Loucy (cell line): ENCODE measurements around the gene MAN2A2.

ENCODE experiments used
- H2AFZ ChIP-seq: fragments of 200-600 bp; sonication (generic); 2 replicates; pipeline ENCODE4 v1.6.0; 2016; ENCODE audit warnings: antibody characterized with exemption, mild to moderate bottlenecking, low read length, moderate library complexity
- H3F3A ChIP-seq: fragments of 200-600 bp; 2 replicates; pipeline ENCODE4 v1.6.0; 2016; ENCODE audit warnings: antibody characterized with exemption, low read depth, mild to moderate bottlenecking
- H3K27me3 ChIP-seq: fragments of 200-600 bp; sonication (generic); 2 replicates; pipeline ENCODE4 v1.6.1; 2014; ENCODE audit warnings: low read length, mild to moderate bottlenecking; ENCODE audit not compliant: insufficient read depth, poor library complexity, severe bottlenecking
- H3K36me3 ChIP-seq: fragments of 200-600 bp; sonication (generic); 2 replicates; pipeline ENCODE4 v1.6.1; 2016; ENCODE audit warnings: low read length; ENCODE audit not compliant: insufficient read depth
- H3K4me1 ChIP-seq: fragments of 200-600 bp; sonication (generic); 2 replicates; pipeline ENCODE4 v1.5.1; 2014; ENCODE audit warnings: low read length, mild to moderate bottlenecking; ENCODE audit not compliant: insufficient read depth, poor library complexity, severe bottlenecking
- H3K4me2 ChIP-seq: fragments of 200-600 bp; sonication (generic); 2 replicates; pipeline ENCODE4 v1.6.0; 2014; ENCODE audit warnings: antibody characterized with exemption, low read length, low read depth, mild to moderate bottlenecking; ENCODE audit not compliant: poor library complexity, severe bottlenecking
- H3K4me3 ChIP-seq: fragments of 200-600 bp; sonication (generic); 2 replicates; pipeline ENCODE4 v1.5.1; 2014; ENCODE audit warnings: low read length, mild to moderate bottlenecking, mixed read lengths; ENCODE audit not compliant: poor library complexity, severe bottlenecking
- H3K79me2 ChIP-seq: fragments of 200-600 bp; sonication (generic); 2 replicates; pipeline ENCODE4 v1.6.1; 2014; ENCODE audit warnings: low read length; ENCODE audit not compliant: insufficient read depth
- H3K9ac ChIP-seq: fragments of 200-600 bp; sonication (generic); 2 replicates; pipeline ENCODE4 v1.6.0; 2014; ENCODE audit warnings: mild to moderate bottlenecking, low read depth, low read length, moderate library complexity; ENCODE audit not compliant: poor library complexity, severe bottlenecking
- H3K9me2 ChIP-seq: fragments of 200-600 bp; sonication (generic); replicated peaks from 2 replicates; pipeline ENCODE4 v1.6.1; 2016; ENCODE audit warnings: low read depth, low read length, mixed read lengths
- H3K9me3 ChIP-seq: fragments of 200-600 bp; sonication (generic); 2 replicates; pipeline ENCODE4 v1.6.1; 2014; ENCODE audit warnings: mild to moderate bottlenecking, antibody characterized with exemption, low read length, low read depth; ENCODE audit not compliant: insufficient read depth
- H4K20me1 ChIP-seq: fragments of 200-600 bp; sonication (generic); 2 replicates; pipeline ENCODE4 v1.6.0; 2014; ENCODE audit warnings: antibody characterized with exemption, low read length, mild to moderate bottlenecking; ENCODE audit not compliant: insufficient read depth, poor library complexity, severe bottlenecking
- CTCF ChIP-seq: fragments of 200-600 bp; sonication (generic); conservative IDR thresholded peaks from 2 replicates; pipeline ENCODE4 v1.5.1; 2014; ENCODE audit warnings: mild to moderate bottlenecking, antibody characterized with exemption, low read length
- EZH2phosphoT487 ChIP-seq: fragments of 200-600 bp; IDR thresholded peaks from 2 replicates; pipeline ENCODE4 v1.6.1; 2018; ENCODE audit warnings: antibody characterized with exemption, mild to moderate bottlenecking, moderate library complexity, borderline replicate concordance

MAN2A2 gene

DNA sequence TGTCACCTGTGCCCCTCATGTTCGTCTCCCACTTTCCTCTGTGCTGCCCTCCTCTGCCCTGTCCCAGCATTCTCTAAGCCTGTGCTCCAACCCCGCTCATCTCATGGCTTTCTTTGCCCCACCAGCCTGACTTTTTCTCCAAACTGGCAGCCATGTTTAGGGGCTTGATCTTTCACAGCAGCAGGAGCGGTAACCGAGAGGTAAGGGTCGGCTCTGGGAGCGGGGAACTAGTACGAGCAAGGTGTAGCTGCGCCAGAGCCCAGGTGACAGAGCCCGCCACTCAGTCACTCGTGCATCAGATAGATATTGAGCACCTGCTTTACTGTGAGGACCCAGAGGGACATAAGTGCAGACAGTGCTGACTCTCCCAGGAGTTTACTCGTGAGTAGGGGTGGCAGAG is 13.4 kb downstream of the MAN2A2 start:
- Histone ChIP-seq H3K4me2 (no peak overlapping the region), H3K4me1 (no peaks in the 10 kb centered on the region), H2AFZ (no peak overlapping the region), H3K9ac (no peak overlapping the region), H3K4me3 (no peak overlapping the region), H3K79me2 (no peaks in the 10 kb centered on the region), H3K36me3 (peaks cover 18% of the 10 kb centered on the region; the same call in 1 of the 2 replicates), H4K20me1 (no peaks in the 10 kb centered on the region), H3K9me3 (no peaks in the 10 kb centered on the region), H3F3A (no peaks in the 10 kb centered on the region), H3K27me3 (no peaks in the 10 kb centered on the region), H3K9me2 (no peaks in the 10 kb centered on the region)
- TF ChIP-seq EZH2phosphoT487: no peak

GRCh38 chr15:90917569-90917968 is 14.5 kb downstream of the MAN2A2 start:
- TF ChIP-seq CTCF: no peak
- Histone ChIP-seq H2AFZ (no peak overlapping the region), H3K27me3 (no peaks in the 10 kb centered on the region), H3K79me2 (no peaks in the 10 kb centered on the region), H3K4me3 (no peak overlapping the region), H3K9me2 (no peaks in the 10 kb centered on the region), H3K9me3 (no peaks in the 10 kb centered on the region), H4K20me1 (no peaks in the 10 kb centered on the region), H3K9ac (no peak overlapping the region), H3K4me1 (no peaks in the 10 kb centered on the region), H3F3A (no peaks in the 10 kb centered on the region), H3K36me3 (peaks cover 17% of the 10 kb centered on the region; the same call in 1 of the 2 replicates), H3K4me2 (no peak overlapping the region)

GRCh38 chr15:90918034-90918788 is 15.1 kb downstream of the MAN2A2 start:
- H3K4me2 ChIP-seq: no peak overlapping the region
- peaks cover 12% of the 10 kb centered on the region; the same call in 1 of the 2 replicates for H3K36me3 ChIP-seq
- no peaks in the 10 kb centered on the region for H3K27me3 ChIP-seq
- H3K9me2 ChIP-seq: no peaks in the 10 kb centered on the region
- H3K4me1 ChIP-seq: no peaks in the 10 kb centered on the region
- no peaks in the 10 kb centered on the region for H3K9me3 ChIP-seq
- H3K4me3 ChIP-seq: no peak overlapping the region
- TF ChIP-seq EZH2phosphoT487: no peak
- TF ChIP-seq CTCF: no peak
- H3F3A ChIP-seq: no peaks in the 10 kb centered on the region
- no peak overlapping the region for H3K9ac ChIP-seq
- H3K79me2 ChIP-seq: no peaks in the 10 kb centered on the region
- H4K20me1 ChIP-seq: no peaks in the 10 kb centered on the region
- H2AFZ ChIP-seq: no peak overlapping the region

DNA sequence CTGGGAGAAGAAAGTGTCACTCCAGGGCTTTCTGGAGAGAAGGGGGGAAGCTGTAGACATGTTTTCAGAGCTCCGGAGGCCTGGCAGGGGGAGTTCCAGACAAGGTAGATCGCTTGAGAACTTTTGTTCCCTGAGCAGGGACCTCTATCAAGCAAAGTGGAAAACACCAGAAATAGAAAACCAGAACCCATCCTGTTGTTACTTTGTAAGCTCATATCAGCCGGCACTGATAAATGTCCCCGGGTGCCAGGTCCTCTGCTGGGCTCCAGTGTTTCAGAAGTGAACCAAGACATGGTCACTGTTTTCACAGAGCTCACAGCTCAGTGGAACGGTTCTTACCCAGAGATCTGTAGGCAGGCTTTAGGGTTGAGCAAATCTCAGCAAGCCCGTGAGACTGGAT is 15.7 kb downstream of the MAN2A2 start:
- no peaks in the 10 kb centered on the region for H3K9me2 ChIP-seq
- no peaks in the 10 kb centered on the region for H4K20me1 ChIP-seq
- TF ChIP-seq EZH2phosphoT487 (no peak), CTCF (no peak)
- peaks cover 6% of the 10 kb centered on the region; the same call in 1 of the 2 replicates for H3K36me3 ChIP-seq
- no peaks in the 10 kb centered on the region for H3F3A ChIP-seq
- H3K4me2 ChIP-seq: no peak overlapping the region
- H3K27me3 ChIP-seq: no peaks in the 10 kb centered on the region
- H3K79me2 ChIP-seq: no peaks in the 10 kb centered on the region
- H3K4me1 ChIP-seq: no peaks in the 10 kb centered on the region
- H3K9me3 ChIP-seq: no peaks in the 10 kb centered on the region
- no peak overlapping the region for H3K4me3 ChIP-seq
- H2AFZ ChIP-seq: no peak overlapping the region
- no peak overlapping the region for H3K9ac ChIP-seq
